Measurements from ENCODE around the gene REV3L.
A peak's percentile ranks its signal among the peaks of the same experiment; 100 is the strongest.

REV3L gene

GRCh38 chr6:111280445-111280955 is 202.5 kb downstream of the REV3L start:
- FAIRE-seq = no peak
- TF ChIP-seq POU2F2 (IDR thresholded peaks at IDR 0.05; ENCODE audit: low read depth, low read length) (no peak), TAF1 (IDR thresholded peaks at IDR 0.05; ENCODE audit: low read depth, low read length) (no peak), PAX5 (IDR thresholded peaks at IDR 0.05; ENCODE audit: insufficient read depth, low read length, severe bottlenecking) (no peak), POLR2A (IDR thresholded peaks at IDR 0.05; ENCODE audit: low read depth, low read length) (no peak), SPI1 (IDR thresholded peaks at IDR 0.05; ENCODE audit: low read depth, low read length) (no peak), POLR2AphosphoS5 (IDR thresholded peaks at IDR 0.05; ENCODE audit: low read depth, low read length) (no peak)
- DNase-seq (ENCODE audit: insufficient read length, low spot score) = no peak

- no peak for FAIRE-seq
- no peak for DNase-seq (ENCODE audit: insufficient read length, low spot score)
- no peak for TF ChIP-seq PAX5 (IDR thresholded peaks at IDR 0.05; ENCODE audit: insufficient read depth, low read length, severe bottlenecking)
- no peak for TF ChIP-seq SPI1 (IDR thresholded peaks at IDR 0.05; ENCODE audit: low read depth, low read length)
- TF ChIP-seq POLR2A (IDR thresholded peaks at IDR 0.05; ENCODE audit: low read depth, low read length) = no peak
- TF ChIP-seq POU2F2 (IDR thresholded peaks at IDR 0.05; ENCODE audit: low read depth, low read length) = no peak
- no peak for TF ChIP-seq POLR2AphosphoS5 (IDR thresholded peaks at IDR 0.05; ENCODE audit: low read depth, low read length)
- no peak for TF ChIP-seq TAF1 (IDR thresholded peaks at IDR 0.05; ENCODE audit: low read depth, low read length)
Measured at GRCh38 chr6:111278731-111279130, 204.3 kb downstream of the REV3L start.

- DNase-seq (ENCODE audit: insufficient read length, low spot score) = no peak
- TF ChIP-seq POU2F2 (IDR thresholded peaks at IDR 0.05; ENCODE audit: low read depth, low read length) = no peak
- no peak for TF ChIP-seq POLR2AphosphoS5 (IDR thresholded peaks at IDR 0.05; ENCODE audit: low read depth, low read length)
- TF ChIP-seq SPI1 (IDR thresholded peaks at IDR 0.05; ENCODE audit: low read depth, low read length) = no peak
- TF ChIP-seq PAX5 (IDR thresholded peaks at IDR 0.05; ENCODE audit: insufficient read depth, low read length, severe bottlenecking) = no peak
- no peak for TF ChIP-seq TAF1 (IDR thresholded peaks at IDR 0.05; ENCODE audit: low read depth, low read length)
- TF ChIP-seq POLR2A (IDR thresholded peaks at IDR 0.05; ENCODE audit: low read depth, low read length) = no peak
- no peak for FAIRE-seq
Measured at GRCh38 chr6:111277819-111278218, 205.2 kb downstream of the REV3L start.

DNA sequence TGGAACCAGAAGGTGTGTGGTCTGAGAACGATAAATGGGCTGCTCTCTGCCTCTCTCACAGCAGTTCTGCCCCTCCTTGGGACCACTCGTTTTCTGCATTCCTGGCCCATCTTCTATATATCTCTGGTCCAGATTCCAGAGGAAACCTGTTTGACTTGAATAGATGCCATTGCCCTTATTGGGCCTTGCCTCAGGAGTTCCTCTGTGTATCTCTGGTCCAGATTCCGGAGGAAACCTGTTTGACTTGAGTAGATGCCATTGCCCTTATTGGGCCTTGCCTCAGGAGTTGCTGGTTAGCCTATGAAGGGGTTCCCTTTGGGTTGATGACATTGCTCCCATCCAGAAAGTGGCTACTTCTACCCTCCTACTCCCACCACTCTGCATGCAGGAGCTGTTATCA is 206.3 kb downstream of the REV3L start:
- TF ChIP-seq PAX5 (IDR thresholded peaks at IDR 0.05; ENCODE audit: insufficient read depth, low read length, severe bottlenecking) (no peak), POU2F2 (IDR thresholded peaks at IDR 0.05; ENCODE audit: low read depth, low read length) (no peak), POLR2A (IDR thresholded peaks at IDR 0.05; ENCODE audit: low read depth, low read length) (no peak), TAF1 (IDR thresholded peaks at IDR 0.05; ENCODE audit: low read depth, low read length) (no peak), POLR2AphosphoS5 (IDR thresholded peaks at IDR 0.05; ENCODE audit: low read depth, low read length) (no peak), SPI1 (IDR thresholded peaks at IDR 0.05; ENCODE audit: low read depth, low read length) (no peak)
- DNase-seq (ENCODE audit: insufficient read length, low spot score) (no peak), FAIRE-seq (no peak)

DNA sequence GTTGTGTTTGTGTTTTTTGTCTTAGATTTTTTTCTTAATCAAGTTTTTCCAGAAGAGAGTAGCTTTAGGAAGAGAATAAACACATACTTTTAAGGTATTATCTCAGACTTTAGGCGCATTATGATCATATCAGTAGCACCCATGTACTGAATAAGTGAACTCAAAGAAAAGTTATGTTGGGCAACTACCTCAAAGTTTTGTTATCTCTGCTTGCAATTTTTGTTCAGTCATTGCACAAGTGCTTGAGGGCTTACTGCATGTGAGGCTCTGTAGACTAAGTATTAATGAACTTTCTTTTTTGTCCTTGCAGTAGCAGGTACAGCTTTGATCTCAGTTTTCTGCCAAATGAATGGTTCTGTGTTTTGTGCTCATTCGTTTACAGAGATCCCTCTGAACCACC is 206.7 kb downstream of the REV3L start:
- FAIRE-seq = no peak
- DNase-seq (ENCODE audit: insufficient read length, low spot score) = no peak
- TF ChIP-seq TAF1 (IDR thresholded peaks at IDR 0.05; ENCODE audit: low read depth, low read length) (no peak), POU2F2 (IDR thresholded peaks at IDR 0.05; ENCODE audit: low read depth, low read length) (no peak), PAX5 (IDR thresholded peaks at IDR 0.05; ENCODE audit: insufficient read depth, low read length, severe bottlenecking) (no peak), POLR2A (IDR thresholded peaks at IDR 0.05; ENCODE audit: low read depth, low read length) (no peak), SPI1 (IDR thresholded peaks at IDR 0.05; ENCODE audit: low read depth, low read length) (no peak), POLR2AphosphoS5 (IDR thresholded peaks at IDR 0.05; ENCODE audit: low read depth, low read length) (no peak)

DNA sequence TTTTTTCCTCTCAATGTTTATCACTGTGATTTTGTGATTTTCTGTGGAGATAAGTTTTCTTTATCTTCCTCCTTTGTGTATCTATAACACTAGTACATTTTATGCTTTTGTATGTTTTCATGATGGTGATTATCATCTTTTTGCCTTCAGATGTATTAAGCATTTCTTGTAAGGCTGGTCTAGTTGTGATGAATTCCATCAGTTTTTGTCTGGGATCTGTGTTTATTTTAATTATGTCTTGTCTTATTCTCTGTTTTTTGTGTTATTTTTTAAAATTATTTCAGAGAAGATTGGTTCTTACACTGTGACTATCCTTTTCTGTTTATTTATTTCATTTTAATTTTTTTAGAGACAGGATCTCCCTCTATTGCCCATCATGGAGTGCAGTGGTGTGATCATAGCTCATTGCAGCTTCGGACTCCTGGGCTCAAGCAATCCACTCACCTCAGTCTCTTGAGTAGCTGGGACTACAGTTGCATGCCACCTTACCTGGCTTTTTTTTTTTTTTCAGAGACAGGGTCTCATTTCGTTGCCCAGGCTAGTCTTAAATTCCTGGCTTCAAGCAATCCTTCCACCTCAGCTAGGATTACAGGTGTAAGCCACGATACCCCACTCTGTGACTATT is 208.3 kb downstream of the REV3L start:
- TF ChIP-seq PAX5 (IDR thresholded peaks at IDR 0.05; ENCODE audit: insufficient read depth, low read length, severe bottlenecking) (no peak), TAF1 (IDR thresholded peaks at IDR 0.05; ENCODE audit: low read depth, low read length) (no peak), SPI1 (IDR thresholded peaks at IDR 0.05; ENCODE audit: low read depth, low read length) (no peak), POLR2AphosphoS5 (IDR thresholded peaks at IDR 0.05; ENCODE audit: low read depth, low read length) (no peak), POU2F2 (IDR thresholded peaks at IDR 0.05; ENCODE audit: low read depth, low read length) (no peak), POLR2A (IDR thresholded peaks at IDR 0.05; ENCODE audit: low read depth, low read length) (no peak)
- DNase-seq (ENCODE audit: insufficient read length, low spot score) (no peak), FAIRE-seq (no peak)

DNA sequence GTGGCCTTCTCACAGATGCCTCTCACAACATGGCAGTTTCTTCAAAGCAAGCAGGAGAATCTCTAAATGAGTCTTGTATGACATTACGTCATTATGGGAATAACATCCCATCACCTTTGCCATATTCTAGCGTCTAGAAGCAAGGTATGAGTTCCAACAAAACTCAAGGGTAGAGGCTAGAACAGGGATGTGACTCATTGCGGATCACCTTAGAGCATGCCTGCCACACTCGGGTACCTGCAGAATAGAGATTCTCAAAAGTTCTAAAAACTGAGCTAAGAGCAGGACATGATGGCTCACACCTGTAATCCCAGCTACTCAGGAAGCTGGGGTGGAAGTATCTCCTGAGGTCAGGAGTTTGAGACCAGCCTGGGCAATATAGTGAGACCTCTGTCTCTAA is 212.9 kb downstream of the REV3L start:
- DNase-seq (ENCODE audit: insufficient read length, low spot score) = no peak
- no peak for FAIRE-seq
- TF ChIP-seq POU2F2 (IDR thresholded peaks at IDR 0.05; ENCODE audit: low read depth, low read length) (no peak), SPI1 (IDR thresholded peaks at IDR 0.05; ENCODE audit: low read depth, low read length) (no peak), PAX5 (IDR thresholded peaks at IDR 0.05; ENCODE audit: insufficient read depth, low read length, severe bottlenecking) (no peak), TAF1 (IDR thresholded peaks at IDR 0.05; ENCODE audit: low read depth, low read length) (no peak), POLR2AphosphoS5 (IDR thresholded peaks at IDR 0.05; ENCODE audit: low read depth, low read length) (no peak), POLR2A (IDR thresholded peaks at IDR 0.05; ENCODE audit: low read depth, low read length) (no peak)

DNA sequence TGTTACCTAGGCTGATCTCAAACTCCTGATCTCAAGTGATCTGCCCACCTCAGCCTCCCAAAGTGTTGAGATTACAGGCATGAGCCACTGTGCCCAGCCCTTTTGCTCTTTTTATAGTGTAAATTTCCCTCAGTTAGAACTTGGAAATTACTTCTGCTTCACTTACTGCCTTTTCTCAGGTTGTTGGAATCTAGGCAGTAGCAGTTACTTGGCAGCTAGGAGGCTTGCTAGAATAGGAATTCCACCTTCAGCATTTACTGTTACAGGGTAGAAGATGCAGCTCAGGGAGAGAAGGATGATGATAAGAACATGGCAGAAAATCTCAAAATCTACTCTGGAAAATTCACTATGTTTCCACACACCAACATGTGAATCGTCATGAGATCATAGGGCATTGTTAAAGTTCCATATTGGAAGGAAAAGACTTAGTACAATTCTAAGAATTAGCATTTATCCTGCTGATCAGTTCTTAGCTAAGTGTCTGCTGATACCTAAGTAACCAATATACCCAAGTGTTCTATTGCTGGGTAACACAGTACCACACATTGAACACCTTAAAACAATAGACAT is 213.5 kb downstream of the REV3L start:
- FAIRE-seq (no peak), DNase-seq (ENCODE audit: insufficient read length, low spot score) (no peak)
- TF ChIP-seq POU2F2 (IDR thresholded peaks at IDR 0.05; ENCODE audit: low read depth, low read length) (no peak), POLR2A (IDR thresholded peaks at IDR 0.05; ENCODE audit: low read depth, low read length) (no peak), SPI1 (IDR thresholded peaks at IDR 0.05; ENCODE audit: low read depth, low read length) (no peak), PAX5 (IDR thresholded peaks at IDR 0.05; ENCODE audit: insufficient read depth, low read length, severe bottlenecking) (no peak), TAF1 (IDR thresholded peaks at IDR 0.05; ENCODE audit: low read depth, low read length) (no peak), POLR2AphosphoS5 (IDR thresholded peaks at IDR 0.05; ENCODE audit: low read depth, low read length) (no peak)

- TF ChIP-seq PAX5 (IDR thresholded peaks at IDR 0.05; ENCODE audit: insufficient read depth, low read length, severe bottlenecking) (no peak), SPI1 (IDR thresholded peaks at IDR 0.05; ENCODE audit: low read depth, low read length) (peak; percentile 20; the same call in 1 of the 2 replicates)
- FAIRE-seq (no peak), DNase-seq (ENCODE audit: insufficient read length, low spot score) (no peak)
Measured at GRCh38 chr6:111267764-111268333, 215.2 kb downstream of the REV3L start.
